Measurements from ENCODE around the gene LMO1.

LMO1 gene

DNA sequence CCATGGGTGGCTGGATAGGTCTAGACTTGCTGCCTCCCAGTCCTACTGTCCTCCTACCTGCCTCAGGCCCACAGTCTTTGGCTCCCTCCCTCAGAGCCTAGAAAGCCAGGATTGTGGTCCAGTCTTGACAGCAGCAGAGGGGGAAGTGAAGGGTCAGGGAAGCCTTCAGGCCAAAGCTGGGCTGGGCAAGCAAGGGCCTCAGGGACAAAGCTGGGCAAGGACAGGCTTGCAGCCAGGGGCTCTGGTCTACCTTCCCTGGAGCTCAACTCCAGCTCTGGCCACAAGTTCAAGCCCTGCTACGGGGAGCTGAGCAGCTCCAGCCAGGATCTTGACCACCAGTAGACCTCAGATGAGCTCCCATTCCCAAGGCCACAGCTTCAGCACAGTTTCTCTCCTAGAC lies 14.9 kb downstream of the LMO1 start:
- TF ChIP-seq CREB1 (IDR thresholded peaks at IDR 0.05; ENCODE audit: low read depth) (no peak), EP300 (IDR thresholded peaks at IDR 0.05; ENCODE audit: borderline replicate concordance) (no peak), CEBPB (IDR thresholded peaks at IDR 0.05) (no peak), YY1 (IDR thresholded peaks at IDR 0.05; ENCODE audit: low read depth) (no peak), TEAD4 (IDR thresholded peaks at IDR 0.05) (no peak)

GRCh38 chr11:8247312-8247711 lies 16.4 kb downstream of the LMO1 start:
- TF ChIP-seq TCF12 (IDR thresholded peaks at IDR 0.05; ENCODE audit: low read depth) (no peak), RAD21 (IDR thresholded peaks at IDR 0.05; ENCODE audit: low read depth) (peak; percentile 44)

DNA sequence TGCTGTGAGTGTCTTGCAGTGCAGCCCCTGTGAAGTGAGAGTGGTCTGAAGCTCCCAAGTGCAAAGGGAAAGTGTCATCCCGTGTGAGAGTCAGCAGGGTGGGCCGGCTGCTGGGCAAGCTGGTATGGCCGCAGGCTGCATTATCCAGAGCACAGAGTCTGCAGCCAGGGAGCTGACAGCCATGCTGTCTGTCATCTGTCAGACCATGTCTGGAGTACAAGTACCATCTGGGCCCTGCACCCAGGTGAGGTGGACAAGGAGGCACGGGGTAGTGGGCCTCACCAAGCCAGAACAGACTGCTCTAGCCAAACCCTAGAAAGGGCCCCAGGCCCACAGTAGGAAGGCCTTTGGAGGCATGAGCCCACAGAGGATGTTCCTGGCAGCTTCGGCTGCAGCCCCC lies 20.2 kb downstream of the LMO1 start:
- TF ChIP-seq EGR1 (IDR thresholded peaks at IDR 0.05) = no peak

GRCh38 chr11:8242499-8243280 lies 21.0 kb downstream of the LMO1 start:
- TF ChIP-seq, protein P1, sequence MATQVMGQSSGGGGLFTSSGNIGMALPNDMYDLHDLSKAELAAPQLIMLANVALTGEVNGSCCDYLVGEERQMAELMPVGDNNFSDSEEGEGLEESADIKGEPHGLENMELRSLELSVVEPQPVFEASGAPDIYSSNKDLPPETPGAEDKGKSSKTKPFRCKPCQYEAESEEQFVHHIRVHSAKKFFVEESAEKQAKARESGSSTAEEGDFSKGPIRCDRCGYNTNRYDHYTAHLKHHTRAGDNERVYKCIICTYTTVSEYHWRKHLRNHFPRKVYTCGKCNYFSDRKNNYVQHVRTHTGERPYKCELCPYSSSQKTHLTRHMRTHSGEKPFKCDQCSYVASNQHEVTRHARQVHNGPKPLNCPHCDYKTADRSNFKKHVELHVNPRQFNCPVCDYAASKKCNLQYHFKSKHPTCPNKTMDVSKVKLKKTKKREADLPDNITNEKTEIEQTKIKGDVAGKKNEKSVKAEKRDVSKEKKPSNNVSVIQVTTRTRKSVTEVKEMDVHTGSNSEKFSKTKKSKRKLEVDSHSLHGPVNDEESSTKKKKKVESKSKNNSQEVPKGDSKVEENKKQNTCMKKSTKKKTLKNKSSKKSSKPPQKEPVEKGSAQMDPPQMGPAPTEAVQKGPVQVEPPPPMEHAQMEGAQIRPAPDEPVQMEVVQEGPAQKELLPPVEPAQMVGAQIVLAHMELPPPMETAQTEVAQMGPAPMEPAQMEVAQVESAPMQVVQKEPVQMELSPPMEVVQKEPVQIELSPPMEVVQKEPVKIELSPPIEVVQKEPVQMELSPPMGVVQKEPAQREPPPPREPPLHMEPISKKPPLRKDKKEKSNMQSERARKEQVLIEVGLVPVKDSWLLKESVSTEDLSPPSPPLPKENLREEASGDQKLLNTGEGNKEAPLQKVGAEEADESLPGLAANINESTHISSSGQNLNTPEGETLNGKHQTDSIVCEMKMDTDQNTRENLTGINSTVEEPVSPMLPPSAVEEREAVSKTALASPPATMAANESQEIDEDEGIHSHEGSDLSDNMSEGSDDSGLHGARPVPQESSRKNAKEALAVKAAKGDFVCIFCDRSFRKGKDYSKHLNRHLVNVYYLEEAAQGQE (IDR thresholded peaks at IDR 0.05; ENCODE audit: low read depth) = no peak
- TF ChIP-seq ZBTB7A (IDR thresholded peaks at IDR 0.05; ENCODE audit: low read depth) (no peak), NFIC (IDR thresholded peaks at IDR 0.05) (no peak), FOXM1 (IDR thresholded peaks at IDR 0.05; ENCODE audit: borderline replicate concordance, low read depth) (no peak), TEAD4 (IDR thresholded peaks at IDR 0.05) (no peak), CEBPB (IDR thresholded peaks at IDR 0.05) (no peak), TCF12 (IDR thresholded peaks at IDR 0.05; ENCODE audit: low read depth) (no peak), TAF1 (IDR thresholded peaks at IDR 0.05; ENCODE audit: low read depth) (no peak), EGR1 (IDR thresholded peaks at IDR 0.05) (no peak), USF1 (IDR thresholded peaks at IDR 0.05) (no peak), MAX (IDR thresholded peaks at IDR 0.05) (no peak), EP300 (IDR thresholded peaks at IDR 0.05; ENCODE audit: borderline replicate concordance) (no peak), RAD21 (IDR thresholded peaks at IDR 0.05; ENCODE audit: low read depth) (no peak), YY1 (IDR thresholded peaks at IDR 0.05; ENCODE audit: low read depth) (no peak), CREB1 (IDR thresholded peaks at IDR 0.05; ENCODE audit: low read depth) (no peak)

- TF ChIP-seq YY1 (IDR thresholded peaks at IDR 0.05; ENCODE audit: low read depth) (no peak), CEBPB (IDR thresholded peaks at IDR 0.05) (no peak), TEAD4 (IDR thresholded peaks at IDR 0.05) (no peak), CREB1 (IDR thresholded peaks at IDR 0.05; ENCODE audit: low read depth) (no peak), ZBTB7A (IDR thresholded peaks at IDR 0.05; ENCODE audit: low read depth) (no peak)
Measured at GRCh38 chr11:8242118-8242475, 21.6 kb downstream of the LMO1 start.

DNA sequence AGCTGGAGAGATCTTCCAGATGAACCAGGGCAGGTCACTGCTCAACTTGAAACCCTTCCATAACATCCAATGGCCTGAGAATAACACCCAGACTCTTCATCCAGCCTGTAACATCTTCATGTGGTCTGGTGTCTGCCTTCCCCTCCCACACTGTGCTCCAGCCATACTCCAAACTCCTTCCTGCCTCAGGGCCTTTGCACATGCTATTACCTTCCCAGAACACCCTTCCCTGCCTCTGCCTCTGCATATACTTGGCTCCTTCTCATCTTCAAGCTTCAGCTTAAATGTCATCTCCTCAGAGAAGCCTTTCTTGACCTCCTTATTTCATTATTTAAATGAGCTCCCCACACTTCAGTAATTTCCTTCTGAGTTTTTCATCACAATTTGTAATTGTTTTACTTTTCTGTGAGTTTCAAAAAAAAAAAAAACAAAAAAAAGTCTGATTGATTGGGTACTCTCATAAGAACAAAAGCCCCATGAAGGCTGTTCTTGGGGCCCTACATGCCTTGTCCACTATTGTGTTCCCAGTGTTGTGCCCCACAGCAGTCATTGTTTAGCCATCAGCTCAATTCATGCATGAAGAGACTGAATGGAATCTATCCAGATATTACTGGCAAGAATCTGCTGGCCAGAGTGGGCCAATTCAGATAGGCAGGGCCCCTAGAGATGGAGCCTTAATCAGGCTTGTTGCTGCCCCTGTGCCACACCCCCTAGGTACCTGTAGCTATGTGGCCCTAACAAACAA lies 22.1 kb downstream of the LMO1 start:
- TF ChIP-seq YY1 (IDR thresholded peaks at IDR 0.05; ENCODE audit: low read depth) = no peak
- TF ChIP-seq CREB1 (IDR thresholded peaks at IDR 0.05; ENCODE audit: low read depth) = no peak
- TF ChIP-seq TEAD4 (IDR thresholded peaks at IDR 0.05) = no peak
- no peak for TF ChIP-seq TCF12 (IDR thresholded peaks at IDR 0.05; ENCODE audit: low read depth)
- TF ChIP-seq EGR1 (IDR thresholded peaks at IDR 0.05) = no peak
- TF ChIP-seq FOXM1 (IDR thresholded peaks at IDR 0.05; ENCODE audit: borderline replicate concordance, low read depth) = no peak
- TF ChIP-seq TAF1 (IDR thresholded peaks at IDR 0.05; ENCODE audit: low read depth) = no peak
- no peak for TF ChIP-seq EP300 (IDR thresholded peaks at IDR 0.05; ENCODE audit: borderline replicate concordance)
- no peak for TF ChIP-seq ZBTB7A (IDR thresholded peaks at IDR 0.05; ENCODE audit: low read depth)
- TF ChIP-seq CEBPB (IDR thresholded peaks at IDR 0.05) = no peak
- no peak for TF ChIP-seq RAD21 (IDR thresholded peaks at IDR 0.05; ENCODE audit: low read depth)

DNA sequence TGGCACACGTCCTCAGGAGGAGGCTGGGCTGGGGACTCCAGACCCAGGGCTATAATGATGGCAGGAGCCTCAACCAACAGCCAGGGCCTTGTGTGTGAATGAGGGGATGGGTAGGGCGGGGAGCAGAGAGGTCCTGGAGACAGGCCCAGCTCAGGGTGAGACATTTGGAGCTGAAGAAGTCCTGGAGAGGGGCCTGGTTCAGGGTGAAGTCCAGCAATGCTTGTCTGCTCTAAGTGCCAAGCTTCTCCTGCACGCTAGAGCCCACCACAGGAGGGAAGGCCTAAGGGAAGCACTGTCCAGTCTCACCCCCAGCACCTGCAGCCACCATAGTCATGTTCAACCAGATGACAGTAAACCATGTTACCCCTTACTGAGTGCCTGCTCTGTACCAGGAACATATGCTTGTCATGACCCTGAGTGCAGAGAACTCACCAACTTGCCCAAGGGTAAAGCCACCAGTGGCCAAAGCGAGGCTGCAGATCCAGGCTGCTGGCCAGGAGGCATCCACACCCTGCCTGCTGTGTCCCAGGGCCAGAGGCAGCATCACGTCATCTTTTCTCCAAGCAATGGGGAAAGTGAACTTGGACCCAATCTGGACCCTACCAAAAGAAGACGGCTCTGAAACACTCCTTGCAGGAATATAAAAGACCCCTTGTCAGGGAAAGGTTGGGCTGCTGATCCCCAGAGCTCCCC lies 24.0 kb downstream of the LMO1 start:
- TF ChIP-seq RAD21 (IDR thresholded peaks at IDR 0.05; ENCODE audit: low read depth) (no peak), ZBTB7A (IDR thresholded peaks at IDR 0.05; ENCODE audit: low read depth) (no peak), MAX (IDR thresholded peaks at IDR 0.05) (no peak), TCF12 (IDR thresholded peaks at IDR 0.05; ENCODE audit: low read depth) (no peak), NFIC (IDR thresholded peaks at IDR 0.05) (no peak), EP300 (IDR thresholded peaks at IDR 0.05; ENCODE audit: borderline replicate concordance) (no peak), TEAD4 (IDR thresholded peaks at IDR 0.05) (no peak), USF1 (IDR thresholded peaks at IDR 0.05) (no peak), EGR1 (IDR thresholded peaks at IDR 0.05) (no peak), YY1 (IDR thresholded peaks at IDR 0.05; ENCODE audit: low read depth) (no peak), FOXM1 (IDR thresholded peaks at IDR 0.05; ENCODE audit: borderline replicate concordance, low read depth) (no peak), CEBPB (IDR thresholded peaks at IDR 0.05) (no peak), TAF1 (IDR thresholded peaks at IDR 0.05; ENCODE audit: low read depth) (no peak), CREB1 (IDR thresholded peaks at IDR 0.05; ENCODE audit: low read depth) (no peak)
- TF ChIP-seq, protein P1 (IDR thresholded peaks at IDR 0.05; ENCODE audit: low read depth) = no peak

Measured in Ishikawa (cell line).